T-helper 2 cell treated with Interferon-gamma antibody and Interleukin-4, amounts not matched to agents 5 μg/mL and 100 μg/mL, for 36 hours (primary cell): Measurements from ENCODE around the gene LRRC30.
"Not testable (repeated sequence)": the region's sequence is repeated elsewhere in the genome, so short reads cannot be mapped to it uniquely, and the experiment has no call there.

Experiments used
- DNase-seq: peaks from one replicate; pipeline ENCODE4 v3.0.0; 2021; ENCODE audit warnings: low spot score
- H3K27ac Mint-ChIP-seq: one replicate; pipeline ENCODE4 v1.8.0; 2021; ENCODE audit warnings: mild to moderate bottlenecking, mixed read lengths
- H3K27me3 Mint-ChIP-seq: one replicate; pipeline ENCODE4 v1.8.0; 2021; ENCODE audit warnings: low read depth, mixed read lengths
- H3K36me3 Mint-ChIP-seq: one replicate; pipeline ENCODE4 v1.8.0; 2021; ENCODE audit warnings: low read depth, mixed read lengths
- H3K4me1 Mint-ChIP-seq: one replicate; pipeline ENCODE4 v1.8.0; 2021; ENCODE audit warnings: low read depth, mixed read lengths
- H3K4me3 Mint-ChIP-seq: one replicate; pipeline ENCODE4 v1.8.0; 2022; ENCODE audit warnings: mild to moderate bottlenecking, moderate library complexity, mixed read lengths
- H3K9me3 Mint-ChIP-seq: one replicate; pipeline ENCODE4 v1.8.0; 2021; ENCODE audit warnings: mixed read lengths

The LRRC30 gene

DNA sequence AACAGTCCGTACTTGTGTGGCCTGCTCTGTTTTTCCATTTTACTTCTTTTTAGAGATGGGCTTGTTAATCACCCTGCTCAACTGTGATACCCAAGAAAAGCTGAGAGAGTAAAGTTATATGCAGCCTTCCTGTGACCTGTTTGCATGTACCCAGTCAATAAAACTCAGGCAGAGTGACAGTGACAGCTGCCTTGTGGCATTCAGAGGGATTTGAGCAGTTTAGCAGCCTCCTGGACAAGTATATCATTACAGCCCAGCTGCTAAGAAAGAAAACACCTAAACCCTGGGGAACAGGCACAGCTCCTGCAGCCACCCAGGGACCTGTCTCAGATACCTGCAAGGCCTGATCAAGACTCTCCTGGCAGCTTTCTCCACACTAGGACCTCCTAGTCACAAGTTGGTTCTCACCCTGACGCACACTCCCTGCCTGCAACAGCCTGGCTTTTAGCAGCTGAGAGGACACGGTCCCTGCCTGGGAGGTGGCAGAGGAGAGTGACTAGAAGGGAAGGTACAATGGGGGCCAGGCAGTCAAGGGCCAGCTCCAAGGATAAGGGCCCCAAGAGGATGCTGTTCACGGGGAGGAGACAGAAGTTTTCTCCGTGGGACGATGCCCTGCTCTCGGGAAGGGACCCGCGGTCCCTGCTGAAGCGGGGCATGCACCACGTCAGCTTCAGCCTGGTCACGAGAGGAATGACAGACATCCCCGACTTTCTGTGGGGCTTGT is at the start of gene LRRC30:
TSS of gene LRRC30 (plus strand) at position 464 of the 724 bp plus-strand sequence. CDS start at position 514, 50 bp downstream.
- Mint-ChIP-seq H3K4me1 (no peaks in the 10 kb centered on the region), H3K9me3 (peaks cover 3% of the 10 kb centered on the region), H3K27ac (no peak within 1 kb of the TSS), H3K36me3 (no peaks in the 10 kb centered on the region), H3K4me3 (no peak within 1 kb of the TSS), H3K27me3 (no peaks in the 10 kb centered on the region)
- no peak for DNase-seq

GRCh38 chr18:7185701-7186100 is 45.2 kb upstream of the LRRC30 start:
- H3K4me3 Mint-ChIP-seq = no peak overlapping the region
- H3K36me3 Mint-ChIP-seq = no peaks in the 10 kb centered on the region
- peaks cover 16% of the 10 kb centered on the region for H3K9me3 Mint-ChIP-seq
- H3K27ac Mint-ChIP-seq = no peak overlapping the region
- H3K27me3 Mint-ChIP-seq = no peaks in the 10 kb centered on the region
- DNase-seq = no peak
- no peaks in the 10 kb centered on the region for H3K4me1 Mint-ChIP-seq

- no peak overlapping the region for H3K27ac Mint-ChIP-seq
- DNase-seq = no peak
- no peaks in the 10 kb centered on the region for H3K36me3 Mint-ChIP-seq
These were observed 40.2 kb upstream of the LRRC30 start for GRCh38 chr18:7190547-7191156.

GRCh38 chr18:7191736-7192135 is 39.2 kb upstream of the LRRC30 start:
- H3K27ac Mint-ChIP-seq = no peak overlapping the region
- no peak for DNase-seq
- H3K36me3 Mint-ChIP-seq = no peaks in the 10 kb centered on the region
- H3K27me3 Mint-ChIP-seq = no peaks in the 10 kb centered on the region
- no peak overlapping the region for H3K4me3 Mint-ChIP-seq
- no peaks in the 10 kb centered on the region for H3K4me1 Mint-ChIP-seq
- H3K9me3 Mint-ChIP-seq = peaks cover 3% of the 10 kb centered on the region

More at GRCh38 chr18:7190547-7191156, 40.2 kb upstream of the LRRC30 start:
- H3K27me3 Mint-ChIP-seq = no peaks in the 10 kb centered on the region
- H3K4me1 Mint-ChIP-seq = no peaks in the 10 kb centered on the region
- H3K4me3 Mint-ChIP-seq = no peak overlapping the region
- H3K9me3 Mint-ChIP-seq = peaks cover 3% of the 10 kb centered on the region

- H3K27me3 Mint-ChIP-seq = no peaks in the 10 kb centered on the region
- DNase-seq = no peak
These were observed 35.6 kb upstream of the LRRC30 start for GRCh38 chr18:7195266-7195665.

DNA sequence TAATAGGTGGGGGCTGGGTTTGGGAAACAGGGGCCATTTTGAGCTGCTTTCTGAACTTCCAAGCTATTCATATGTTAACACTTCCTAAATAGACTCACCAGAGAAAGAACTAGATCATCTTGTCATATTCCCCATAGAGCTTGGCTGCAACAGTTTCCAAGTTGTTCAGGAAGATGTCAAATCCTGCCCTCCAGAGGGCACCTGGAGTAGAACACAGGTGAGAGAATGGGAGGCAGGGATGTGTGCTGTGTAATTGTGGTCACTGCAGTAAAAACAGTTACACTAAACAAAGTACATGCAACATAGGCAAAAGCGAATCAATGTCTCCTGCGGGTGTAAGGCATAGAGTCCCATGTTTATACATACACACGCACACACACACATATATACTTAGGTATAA is 34.5 kb upstream of the LRRC30 start:
- Mint-ChIP-seq H3K4me3 (no peak overlapping the region), H3K4me1 (no peaks in the 10 kb centered on the region), H3K27me3 (no peaks in the 10 kb centered on the region), H3K9me3 (peaks cover 7% of the 10 kb centered on the region), H3K36me3 (no peaks in the 10 kb centered on the region), H3K27ac (no peak overlapping the region)
- DNase-seq = no peak

More at GRCh38 chr18:7195266-7195665, 35.6 kb upstream of the LRRC30 start:
- peaks cover 7% of the 10 kb centered on the region for H3K9me3 Mint-ChIP-seq
- H3K36me3 Mint-ChIP-seq = no peaks in the 10 kb centered on the region
- no peaks in the 10 kb centered on the region for H3K4me1 Mint-ChIP-seq
- no peak overlapping the region for H3K4me3 Mint-ChIP-seq
- no peak overlapping the region for H3K27ac Mint-ChIP-seq

GRCh38 chr18:7197854-7198253 is 33.0 kb upstream of the LRRC30 start:
- no peaks in the 10 kb centered on the region for H3K4me1 Mint-ChIP-seq
- H3K27ac Mint-ChIP-seq = no peak overlapping the region
- H3K4me3 Mint-ChIP-seq = no peak overlapping the region
- peaks cover 3% of the 10 kb centered on the region for H3K9me3 Mint-ChIP-seq
- no peaks in the 10 kb centered on the region for H3K27me3 Mint-ChIP-seq
- DNase-seq = no peak
- no peaks in the 10 kb centered on the region for H3K36me3 Mint-ChIP-seq

DNA sequence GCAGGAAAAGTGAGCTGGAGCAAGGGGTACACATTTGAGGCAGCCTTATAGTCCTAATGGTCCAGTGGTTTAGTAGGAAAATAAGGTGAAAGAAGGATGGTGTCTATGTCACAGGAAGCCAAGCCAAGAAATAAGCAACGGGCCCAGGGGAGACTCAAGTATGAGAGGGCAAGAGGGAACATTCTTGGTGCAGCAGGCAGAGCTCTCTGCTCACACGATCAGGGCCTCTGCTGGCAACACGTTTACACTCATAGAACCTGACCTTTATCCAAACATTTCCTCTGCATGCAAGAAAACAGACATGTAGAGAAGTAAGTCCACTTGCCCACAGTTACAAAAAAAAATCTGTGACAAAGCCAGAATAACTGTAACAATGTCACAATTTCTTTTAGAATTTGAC is 32.6 kb upstream of the LRRC30 start:
- peaks cover 3% of the 10 kb centered on the region for H3K9me3 Mint-ChIP-seq
- no peak overlapping the region for H3K27ac Mint-ChIP-seq
- DNase-seq = no peak
- H3K27me3 Mint-ChIP-seq = no peaks in the 10 kb centered on the region
- no peaks in the 10 kb centered on the region for H3K4me1 Mint-ChIP-seq
- H3K4me3 Mint-ChIP-seq = no peak overlapping the region
- no peaks in the 10 kb centered on the region for H3K36me3 Mint-ChIP-seq

DNA sequence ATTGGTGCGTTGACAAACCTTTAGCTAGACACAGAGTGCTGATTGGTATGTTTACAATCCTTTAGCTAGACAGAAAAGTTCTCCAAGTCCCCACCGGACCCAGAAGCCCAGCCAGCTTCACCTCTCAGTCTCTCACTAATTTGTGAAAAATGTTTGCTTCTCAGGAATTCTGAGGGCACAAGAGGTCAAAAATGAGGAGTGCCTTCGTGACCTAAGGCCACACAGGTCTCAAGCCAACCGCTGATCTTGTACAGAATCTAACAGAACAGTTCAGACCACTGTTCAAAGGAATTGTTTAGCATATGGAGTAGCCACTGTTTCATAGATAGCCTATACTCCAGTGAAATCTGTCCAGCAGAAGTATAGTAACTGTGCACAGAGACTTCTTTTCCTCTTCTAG is 29.8 kb upstream of the LRRC30 start:
- no peak overlapping the region for H3K27ac Mint-ChIP-seq
- no peaks in the 10 kb centered on the region for H3K36me3 Mint-ChIP-seq
- no peaks in the 10 kb centered on the region for H3K27me3 Mint-ChIP-seq
- H3K4me3 Mint-ChIP-seq = no peak overlapping the region
- H3K9me3 Mint-ChIP-seq = peaks cover 3% of the 10 kb centered on the region
- no peak for DNase-seq
- no peaks in the 10 kb centered on the region for H3K4me1 Mint-ChIP-seq

DNA sequence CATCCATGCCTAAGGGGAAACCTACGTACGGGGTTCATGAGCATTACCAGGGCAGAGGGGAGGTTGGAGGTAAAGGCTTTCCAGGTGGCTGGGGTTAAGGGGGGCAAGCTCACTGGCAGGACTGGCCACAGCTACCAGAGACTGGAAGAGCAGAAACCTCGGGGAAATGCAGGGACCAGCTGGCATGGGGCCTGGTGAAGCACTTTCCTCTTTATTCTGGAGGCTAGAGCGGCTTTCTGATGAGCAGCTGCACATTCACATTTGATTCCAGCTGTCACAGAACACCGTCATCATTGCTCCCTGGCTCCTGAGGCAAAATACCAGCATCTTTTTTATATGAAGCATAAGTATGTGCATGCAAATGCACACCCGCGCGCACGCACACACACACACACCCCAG is 28.7 kb upstream of the LRRC30 start:
- DNase-seq = no peak
- Mint-ChIP-seq H3K9me3 (no peaks in the 10 kb centered on the region), H3K36me3 (no peaks in the 10 kb centered on the region), H3K4me1 (no peaks in the 10 kb centered on the region), H3K4me3 (no peak overlapping the region), H3K27ac (no peak overlapping the region), H3K27me3 (no peaks in the 10 kb centered on the region)

DNA sequence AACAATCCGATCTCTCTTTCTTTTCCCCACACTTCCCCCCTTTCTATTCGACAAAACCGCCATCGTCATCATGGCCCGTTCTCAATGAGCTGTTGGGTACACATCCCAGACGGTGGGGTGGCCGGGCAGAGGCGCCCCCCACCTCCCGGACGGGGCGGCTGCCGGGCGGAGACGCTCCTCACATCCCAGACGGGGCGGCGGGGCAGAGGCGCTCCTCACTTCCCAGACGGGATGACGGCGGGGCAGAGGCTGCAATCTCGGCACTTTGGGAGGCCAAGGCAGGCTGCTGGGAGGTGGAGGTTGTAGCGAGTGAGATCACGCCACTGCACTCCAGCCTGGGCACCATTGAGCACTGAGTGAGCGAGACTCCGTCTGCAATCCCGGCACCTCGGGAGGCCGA is 27.3 kb upstream of the LRRC30 start:
- not testable (repeated sequence) for H3K4me3 Mint-ChIP-seq, H3K27ac Mint-ChIP-seq, DNase-seq, H3K27me3 Mint-ChIP-seq, H3K4me1 Mint-ChIP-seq, H3K9me3 Mint-ChIP-seq, H3K36me3 Mint-ChIP-seq

- no peak for DNase-seq
- Mint-ChIP-seq H3K9me3 (no peaks in the 10 kb centered on the region), H3K36me3 (no peaks in the 10 kb centered on the region), H3K27me3 (no peaks in the 10 kb centered on the region), H3K27ac (no peak overlapping the region), H3K4me1 (no peaks in the 10 kb centered on the region), H3K4me3 (no peak overlapping the region)
These were observed 25.5 kb upstream of the LRRC30 start for GRCh38 chr18:7205346-7205745.

- Mint-ChIP-seq H3K36me3 (no peaks in the 10 kb centered on the region), H3K27ac (no peak overlapping the region), H3K27me3 (no peaks in the 10 kb centered on the region), H3K4me3 (no peak overlapping the region), H3K9me3 (no peaks in the 10 kb centered on the region), H3K4me1 (no peaks in the 10 kb centered on the region)
- DNase-seq = no peak
These were observed 24.7 kb upstream of the LRRC30 start for GRCh38 chr18:7206217-7206616.

DNA sequence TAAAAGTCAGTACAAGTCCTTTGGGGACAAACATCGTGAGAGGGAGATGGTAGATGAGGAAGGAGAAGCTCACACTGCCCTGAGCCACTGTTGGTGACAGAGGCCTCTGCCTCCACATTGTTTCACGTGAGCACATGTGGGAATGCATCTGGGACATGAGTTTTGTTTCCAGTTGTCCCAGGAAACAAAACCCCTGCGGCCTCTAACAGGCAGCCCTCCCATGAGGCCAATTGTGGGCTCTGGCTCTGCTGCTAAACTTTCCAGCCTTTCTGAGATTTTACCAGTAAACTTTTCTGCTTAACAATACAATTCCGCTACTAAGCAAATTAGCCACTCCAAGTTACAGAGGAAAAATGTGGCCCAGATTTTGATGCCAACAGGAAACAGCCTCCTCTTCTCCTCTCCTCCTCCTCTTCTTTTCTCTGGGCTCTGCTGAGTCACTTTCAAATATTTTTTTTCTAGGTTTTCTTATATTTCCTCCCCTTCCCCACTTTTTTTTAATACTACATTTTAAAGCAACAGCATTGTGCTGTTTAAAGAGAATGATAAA is 23.4 kb upstream of the LRRC30 start:
- Mint-ChIP-seq H3K4me3 (no peak overlapping the region), H3K9me3 (no peaks in the 10 kb centered on the region), H3K36me3 (no peaks in the 10 kb centered on the region), H3K27ac (no peak overlapping the region), H3K4me1 (no peaks in the 10 kb centered on the region), H3K27me3 (no peaks in the 10 kb centered on the region)
- no peak for DNase-seq
